DND-41 (cell line): ENCODE measurements around the gene ANP32B.

ENCODE experiments used
- EZH2 ChIP-seq: IDR thresholded peaks from 3 replicates; pipeline ENCODE4 v1.6.1; 2012; ENCODE audit warnings: borderline replicate concordance, low read depth, mild to moderate bottlenecking, moderate library complexity, low read length, inconsistent platforms; ENCODE audit not compliant: severe bottlenecking
- TF ChIP-seq, protein P1 (sequence below): IDR thresholded peaks from 2 replicates; pipeline ENCODE4 v1.5.1; 2012; ENCODE audit warnings: borderline replicate concordance, low read length, moderate library complexity, mild to moderate bottlenecking; ENCODE audit not compliant: poor library complexity, severe bottlenecking; ENCODE audit errors: extremely low read depth

DNA sequence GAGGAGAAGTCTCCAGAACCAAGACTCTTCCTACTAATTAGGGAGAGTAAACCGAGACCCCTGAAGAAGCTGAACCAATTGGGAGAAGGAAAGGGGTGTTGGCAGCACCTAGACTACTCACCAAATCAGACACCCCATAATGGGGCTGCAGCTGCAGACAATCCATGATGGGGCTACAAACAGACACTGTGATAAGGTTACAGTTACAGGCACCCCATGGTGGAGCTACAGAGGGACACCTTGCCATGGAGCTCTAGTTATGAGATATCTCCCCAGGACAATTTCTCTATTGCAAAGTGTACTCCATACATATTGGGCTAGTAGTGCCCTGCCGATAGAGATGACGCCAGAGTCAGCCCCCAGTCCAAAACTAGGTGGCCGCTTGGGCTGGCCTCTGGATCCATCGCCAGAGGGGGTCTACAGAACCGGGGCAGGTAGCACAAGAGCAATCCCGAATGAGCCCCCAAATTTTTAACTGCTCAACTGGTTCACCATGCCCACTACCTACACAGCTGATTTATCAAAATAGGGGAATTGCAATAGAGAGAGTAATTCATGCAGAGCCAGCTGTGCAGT lies 71.3 kb downstream of the ANP32B start:
- TF ChIP-seq, protein P1, sequence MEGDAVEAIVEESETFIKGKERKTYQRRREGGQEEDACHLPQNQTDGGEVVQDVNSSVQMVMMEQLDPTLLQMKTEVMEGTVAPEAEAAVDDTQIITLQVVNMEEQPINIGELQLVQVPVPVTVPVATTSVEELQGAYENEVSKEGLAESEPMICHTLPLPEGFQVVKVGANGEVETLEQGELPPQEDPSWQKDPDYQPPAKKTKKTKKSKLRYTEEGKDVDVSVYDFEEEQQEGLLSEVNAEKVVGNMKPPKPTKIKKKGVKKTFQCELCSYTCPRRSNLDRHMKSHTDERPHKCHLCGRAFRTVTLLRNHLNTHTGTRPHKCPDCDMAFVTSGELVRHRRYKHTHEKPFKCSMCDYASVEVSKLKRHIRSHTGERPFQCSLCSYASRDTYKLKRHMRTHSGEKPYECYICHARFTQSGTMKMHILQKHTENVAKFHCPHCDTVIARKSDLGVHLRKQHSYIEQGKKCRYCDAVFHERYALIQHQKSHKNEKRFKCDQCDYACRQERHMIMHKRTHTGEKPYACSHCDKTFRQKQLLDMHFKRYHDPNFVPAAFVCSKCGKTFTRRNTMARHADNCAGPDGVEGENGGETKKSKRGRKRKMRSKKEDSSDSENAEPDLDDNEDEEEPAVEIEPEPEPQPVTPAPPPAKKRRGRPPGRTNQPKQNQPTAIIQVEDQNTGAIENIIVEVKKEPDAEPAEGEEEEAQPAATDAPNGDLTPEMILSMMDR = no peak
- no peak for TF ChIP-seq EZH2
